BJ (cell line): ENCODE results near the gene SLC16A1. TPM values are rescaled to one million over a fixed set of nuclear protein-coding genes. Genes with fewer than 3 reads are reported as not detected.
"Not testable (repeated sequence)": the region's sequence is repeated elsewhere in the genome, so short reads cannot be mapped to it uniquely, and the experiment has no call there.

Experiments used
- CTCF ChIA-PET: fragments of 350-600 bp; formaldehyde crosslinking; extraction: SDS; loops from one replicate; lab custom pipeline; 2021; ENCODE audit warnings: antibody characterized with exemption, inconsistent platforms; lab: Yijun Ruan, JAX
- POLR2A ChIA-PET: fragments of 300-600 bp; sonication (Branson Sonifier 250); formaldehyde crosslinking; extraction: SDS; loops from one replicate; lab custom pipeline; 2021; ENCODE audit warnings: antibody characterized with exemption; lab: Charles Lee
- DNase-seq: peaks from one replicate; pipeline ENCODE4 v3.0.0-alpha.2; 2011; ENCODE audit warnings: low read depth
- H3K27me3 ChIP-seq: 2 replicates; pipeline ENCODE4 v1.6.0; 2011; ENCODE audit warnings: low read length; ENCODE audit not compliant: control insufficient read depth, insufficient read depth
- H3K36me3 ChIP-seq: 2 replicates; pipeline ENCODE4 v1.5.1; 2011; ENCODE audit warnings: low read length; ENCODE audit not compliant: control insufficient read depth, insufficient read depth
- H3K4me3 ChIP-seq: 2 replicates; pipeline ENCODE4 v1.5.1; 2011; ENCODE audit warnings: low read depth, mild to moderate bottlenecking, control low read depth, low read length
- CTCF ChIP-seq: IDR thresholded peaks from 2 replicates; pipeline ENCODE4 v1.5.1; 2011; ENCODE audit warnings: low read depth, mild to moderate bottlenecking, control low read depth, inconsistent platforms, low read length, moderate library complexity; ENCODE audit not compliant: insufficient read depth
- polyA plus RNA-seq: library from polyadenylated mRNA; depleted of rRNA; stranded (reverse); fragments of >200 nt; gene quantifications from 2 replicates; pipeline ENCODE4 v1.2.3, GENCODE V29; 2011

The SLC16A1 gene
- polyA plus RNA-seq, 1 experiment, result 57.6 TPM

GRCh38 chr1:112997781-112998180 lies 41.8 kb upstream of the SLC16A1 start:
- H3K27me3 ChIP-seq, result no peaks in the 10 kb centered on the region
- no peaks in the 10 kb centered on the region; the same call in none of the 2 replicates for H3K36me3 ChIP-seq
- POLR2A ChIA-PET, result no interaction called here
- no peak overlapping the region for H3K4me3 ChIP-seq
- CTCF ChIA-PET, result interaction anchor here (0.6 to 1.3 kb wide), 2 partner anchors 25 to 45 kb away, joined by 3 read pairs; no protein-coding TSS in a partner anchor
- TF ChIP-seq CTCF, result no peak
- DNase-seq, result no peak

DNA sequence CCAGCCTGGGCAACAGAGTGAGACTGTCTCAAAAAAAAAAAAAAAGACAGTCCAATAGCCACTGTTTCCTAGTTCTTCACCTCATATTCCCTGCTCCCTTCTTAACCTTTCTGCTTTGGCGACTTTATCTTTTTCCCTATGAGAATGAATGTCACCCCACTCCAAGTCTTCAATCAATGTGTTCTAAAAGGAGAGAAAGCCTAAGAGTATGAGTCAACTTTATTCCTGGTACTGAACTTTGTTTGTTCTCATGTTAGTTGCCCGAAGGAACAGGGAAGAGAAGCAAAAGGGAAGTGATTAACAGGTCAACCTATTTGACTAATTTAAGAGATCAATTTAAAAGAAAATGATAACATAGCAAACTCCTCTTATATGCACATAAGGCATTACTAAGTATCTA lies 39.9 kb upstream of the SLC16A1 start:
- CTCF ChIA-PET, result no interaction called here
- Histone ChIP-seq H3K4me3 (no peak overlapping the region), H3K36me3 (no peaks in the 10 kb centered on the region; the same call in none of the 2 replicates), H3K27me3 (no peaks in the 10 kb centered on the region)
- no peak for TF ChIP-seq CTCF
- POLR2A ChIA-PET, result no interaction called here
- no peak for DNase-seq

- CTCF ChIA-PET, result interaction anchor here (0.6 kb wide), 1 partner anchor 22 kb away, joined by 5 read pairs; no protein-coding TSS in a partner anchor
- H3K27me3 ChIP-seq, POLR2A ChIA-PET, DNase-seq, H3K36me3 ChIP-seq, H3K4me3 ChIP-seq: not testable (repeated sequence)
Observed at GRCh38 chr1:112995021-112995420, 39.0 kb upstream of the SLC16A1 start.

- no peak for DNase-seq
- Histone ChIP-seq H3K36me3 (no peaks in the 10 kb centered on the region), H3K4me3 (no peak overlapping the region), H3K27me3 (no peaks in the 10 kb centered on the region)
- ChIA-PET POLR2A (no interaction called here), CTCF (no interaction called here)
- no peak for TF ChIP-seq CTCF
Observed at GRCh38 chr1:112992780-112993179, 36.8 kb upstream of the SLC16A1 start.

- ChIA-PET POLR2A (interaction anchor here (0.6 to 0.7 kb wide), 2 partner anchors 11 to 14 kb away, joined by 3 to 6 read pairs; no protein-coding TSS in a partner anchor), CTCF (no interaction called here)
- Histone ChIP-seq H3K4me3 (no peak overlapping the region), H3K36me3 (no peaks in the 10 kb centered on the region), H3K27me3 (no peaks in the 10 kb centered on the region)
- TF ChIP-seq CTCF, result no peak
- no peak for DNase-seq
Observed at GRCh38 chr1:112991402-112992120, 35.6 kb upstream of the SLC16A1 start.

GRCh38 chr1:112990271-112990670 lies 34.3 kb upstream of the SLC16A1 start:
- CTCF ChIA-PET, result no interaction called here
- H3K36me3 ChIP-seq, result no peaks in the 10 kb centered on the region
- no peak for TF ChIP-seq CTCF
- H3K4me3 ChIP-seq, result no peak overlapping the region
- no peaks in the 10 kb centered on the region for H3K27me3 ChIP-seq
- no peak for DNase-seq
- POLR2A ChIA-PET, result no interaction called here
